GM12878 (cell line): ENCODE measurements around the gene NT5C3A. TPM values are rescaled to one million over a fixed set of nuclear protein-coding genes. Genes with fewer than 3 reads are reported as not detected.

Experiments used
- ATAC-seq: fragments of 200-7000 bp; cut with Tn5 transposase; 3 replicates; pipeline ENCODE4 v1.9.1; 2020; ENCODE audit warnings: mild to moderate bottlenecking, moderate library complexity
- BruUV-seq: library from RNA; stranded (reverse); fragments of 400-500 nt; replicated peaks from 2 replicates; lab custom pipeline; 2021; lab: Mats Ljungman, UMichigan
- CTCF ChIA-PET: fragments of 300-600 bp; sonication (Branson Sonifier 250); formaldehyde crosslinking; extraction: SDS; loops from one replicate; lab custom pipeline; 2021; ENCODE audit warnings: inconsistent platforms; lab: Yijun Ruan, JAX
- POLR2A ChIA-PET: fragments of 350-600 bp; formaldehyde crosslinking; extraction: SDS; loops from one replicate; lab custom pipeline; 2021; ENCODE audit warnings: inconsistent platforms; lab: Charles Lee
- RAD21 ChIA-PET: fragments of 300-600 bp; sonication (Branson Sonifier 250); formaldehyde crosslinking; loops from one replicate; lab custom pipeline; 2023; ENCODE audit warnings: antibody characterized with exemption; ENCODE audit not compliant: unreplicated experiment; lab: Charles Lee
- SMC1A ChIA-PET: fragments of 300-600 bp; sonication (Branson Sonifier 250); formaldehyde crosslinking; loops from one replicate; lab custom pipeline; 2023; ENCODE audit not compliant: unreplicated experiment, uncharacterized antibody; lab: Charles Lee
- DNase-seq: peaks from one replicate; pipeline ENCODE4 v3.0.0-alpha.2; 2011; ENCODE audit warnings: low read depth, low spot score
- FAIRE-seq: peaks from 3 replicates; lab custom pipeline; 2011; peaks lifted over from hg19 to GRCh38; lab: Jason Lieb, UNC
- H2AFZ ChIP-seq: 2 replicates; pipeline ENCODE4 v1.6.0; 2011; ENCODE audit warnings: low read depth, low read length, control low read depth; ENCODE audit not compliant: control insufficient read depth
- H3K27ac ChIP-seq: 2 replicates; pipeline ENCODE4 v1.5.1; 2011; ENCODE audit warnings: control low read depth; ENCODE audit not compliant: control insufficient read depth, insufficient read depth
- H3K27me3 ChIP-seq, 2 experiments: replicated peaks in 1 of 2; 2 replicates each; pipeline versions ENCODE4 v1.6.0 to v1.6.1; 2011; ENCODE audit warnings: low read length in 1 of 2; ENCODE audit not compliant: control insufficient read depth in 2 of 2, insufficient read depth in 2 of 2
- H3K36me3 ChIP-seq, 2 experiments: 2 replicates each; pipeline ENCODE4 v1.5.1; 2011; ENCODE audit warnings: low read length in 1 of 2; ENCODE audit not compliant: control insufficient read depth in 2 of 2, insufficient read depth in 2 of 2
- H3K4me1 ChIP-seq: 2 replicates; pipeline ENCODE4 v1.6.1; 2011; ENCODE audit warnings: mild to moderate bottlenecking, low read length, moderate library complexity, mixed read lengths; ENCODE audit not compliant: control insufficient read depth, insufficient read depth
- H3K4me2 ChIP-seq: 2 replicates; pipeline ENCODE4 v1.6.0; 2011; ENCODE audit warnings: control low read depth; ENCODE audit not compliant: control insufficient read depth, insufficient read depth
- H3K4me3 ChIP-seq: fragments of 200-600 bp; sonication (generic); 2 replicates; pipeline ENCODE4 v1.5.1; 2016
- H3K79me2 ChIP-seq: 2 replicates; pipeline ENCODE4 v1.6.0; 2011; ENCODE audit warnings: low read length; ENCODE audit not compliant: control insufficient read depth, insufficient read depth
- H3K9ac ChIP-seq: 2 replicates; pipeline ENCODE4 v1.8.0; 2011; ENCODE audit warnings: low read length, control low read depth, mixed read lengths; ENCODE audit not compliant: control insufficient read depth, insufficient read depth
- H3K9me3 ChIP-seq: replicated peaks from 3 replicates; pipeline ENCODE4 v1.5.1; 2011; ENCODE audit warnings: mild to moderate bottlenecking, low read length; ENCODE audit not compliant: control insufficient read depth, insufficient read depth
- H4K20me1 ChIP-seq: 2 replicates; pipeline ENCODE4 v1.6.0; 2011; ENCODE audit not compliant: control insufficient read depth, insufficient read depth
- E4F1 ChIP-seq: fragments of 450-650 bp; IDR thresholded peaks from 2 replicates; pipeline ENCODE4 v1.6.1; 2018; ENCODE audit warnings: borderline replicate concordance, mild to moderate bottlenecking; ENCODE audit not compliant: partially characterized antibody
- IKZF1 ChIP-seq: fragments of 450-650 bp; conservative IDR thresholded peaks from 2 replicates; pipeline ENCODE4 v1.6.1; 2017; ENCODE audit warnings: antibody characterized with exemption, mild to moderate bottlenecking
- SMC3 ChIP-seq: IDR thresholded peaks from 2 replicates; pipeline ENCODE4 v1.6.1; 2011; ENCODE audit warnings: low read length, improper control_type of control experiment, borderline replicate concordance
- TCF7 ChIP-seq: IDR thresholded peaks from 2 replicates; pipeline ENCODE4 v1.6.1; 2014; ENCODE audit warnings: antibody characterized with exemption, borderline replicate concordance
- ZNF592 ChIP-seq: fragments of 450-650 bp; IDR thresholded peaks from 2 replicates; pipeline ENCODE4 v1.6.1; 2017; ENCODE audit warnings: mild to moderate bottlenecking, moderate library complexity
- WGBS: methylation state at CpG from one replicate; pipeline ENCODE4 v1.1.6; 2016; ENCODE audit warnings: low lambda C conversion rate; ENCODE audit not compliant: insufficient replicate concordance, insufficient coverage; ENCODE audit errors: missing lambda C conversion rate; 5-methylcytosine and 5-hydroxymethylcytosine counted together
- in situ Hi-C: fragments of 300-500 bp; cut with MboI; formaldehyde crosslinking; loops from 9 replicates; pipeline ENCODE4 v1.14.3; 2018; ENCODE audit warnings: mixed read lengths
- intact Hi-C: fragments of 100-400 bp; cut with micrococcal nuclease; formaldehyde crosslinking; loops from one replicate; pipeline ENCODE4 v1.14.2; 2022; ENCODE audit not compliant: unreplicated experiment
- polyA plus RNA-seq, 11 experiments: library from polyadenylated mRNA; depleted of rRNA in 4 of 11; unstranded in 6 of 11; stranded (reverse) in 5 of 11; fragments of >200 nt; fragmentation: Nextera tagmentation in 4 of 11; fragmentation: Illumina TruSeq in 1 of 11; extraction: Ambion mirVana in 4 of 11; extraction: Trizol in 1 of 11; gene quantifications; 1 replicate in 1 of 11; 2 replicates in 10 of 11; pipeline versions ENCODE4 v1.2.1 to v1.2.3, GENCODE V29; 2011 to 2016; ENCODE audit warnings: inconsistent platforms in 2 of 11, missing spikeins in 2 of 11, low read depth in 1 of 11
- total RNA-seq, 4 experiments: library from RNA; depleted of rRNA in 3 of 4; stranded (reverse); fragments of >200 nt in 3 of 4; fragmentation: Illumina TruSeq in 1 of 4; extraction: Trizol in 1 of 4; gene quantifications; 2 replicates each; pipeline versions ENCODE4 v1.2.1 to v1.2.3, GENCODE V29; 2013 to 2021

The NT5C3A gene
- total and polyA plus RNA-seq, 10 of the 15 experiments (the other 5 are each of a cell fraction or from before 2014, with no cell fraction given), result 53.0 to 111 (median 71.4) TPM

GRCh38 chr7:33070831-33071230 is 8.3 kb upstream of the NT5C3A start:
- H3K27ac ChIP-seq, result no peak overlapping the region
- no peak for ATAC-seq
- whole genome bisulfite sequencing, result 24% methylated on average over 6 of the region's 6 CpGs
- DNase-seq, result no peak
- FAIRE-seq, result no peak
- no peak overlapping the region for H3K4me3 ChIP-seq
- SMC1A ChIA-PET, result no interaction called here
- H3K79me2 ChIP-seq, result no peaks in the 10 kb centered on the region
- H3K4me2 ChIP-seq, result no peak overlapping the region
- CTCF ChIA-PET, result no interaction called here
- H3K4me1 ChIP-seq, result no peaks in the 10 kb centered on the region
- RAD21 ChIA-PET, result no interaction called here
- H3K9ac ChIP-seq, result no peak overlapping the region
- no peaks in the 10 kb centered on the region for H4K20me1 ChIP-seq
- BruUV-seq, result no TSS peak
- no peaks in the 10 kb centered on the region for H3K36me3 ChIP-seq
- H3K27me3 ChIP-seq, result peaks cover 0 to 2% of the 10 kb centered on the region in 2 experiments; a peak in 1 of 4 replicates
- TF ChIP-seq E4F1 (no peak), TCF7 (no peak), IKZF1 (no peak), SMC3 (no peak), ZNF592 (no peak)
- no peak overlapping the region for H2AFZ ChIP-seq
- intact Hi-C loops, result no loop called here
- peaks cover 10% of the 10 kb centered on the region; the same call in 2 of the 3 replicates for H3K9me3 ChIP-seq
- in situ Hi-C loops, result no loop called here
- POLR2A ChIA-PET, result no interaction called here
